ENCODE results near the gene SLC66A1.

Gene SLC66A1

GRCh38 chr1:19306941-19307340 is 5.2 kb upstream of the SLC66A1 start:
- DNase-seq = no peak

GRCh38 chr1:19307794-19308508 is 4.2 kb upstream of the SLC66A1 start:
- no peak for DNase-seq

- no peak for DNase-seq
These were observed 3.6 kb upstream of the SLC66A1 start for GRCh38 chr1:19308509-19308907.

GRCh38 chr1:19309123-19309813 is 2.9 kb upstream of the SLC66A1 start:
- no peak for DNase-seq

- no peak for DNase-seq
These were observed 2.1 kb upstream of the SLC66A1 start for GRCh38 chr1:19310061-19310460.

- no peak for DNase-seq
These were observed 1.2 kb upstream of the SLC66A1 start for GRCh38 chr1:19310720-19311502.

- DNase-seq = no peak
These were observed 609 bp upstream of the SLC66A1 start for GRCh38 chr1:19311503-19311930.

GRCh38 chr1:19312782-19313635 is 883 bp downstream of the SLC66A1 start:
- DNase-seq = no peak

- DNase-seq = no peak
These were observed 1.5 kb downstream of the SLC66A1 start for GRCh38 chr1:19313636-19313959.

GRCh38 chr1:19313961-19314882 is 2.1 kb downstream of the SLC66A1 start:
- DNase-seq = no peak

GRCh38 chr1:19315378-19316198 is 3.5 kb downstream of the SLC66A1 start:
- DNase-seq = no peak

- no peak for DNase-seq
These were observed 5.2 kb downstream of the SLC66A1 start for GRCh38 chr1:19317126-19317910.

GRCh38 chr1:19319196-19319595 is 7.1 kb downstream of the SLC66A1 start:
- no peak for DNase-seq

- no peak for DNase-seq
These were observed 8.9 kb downstream of the SLC66A1 start for GRCh38 chr1:19321071-19321470.

- no peak for DNase-seq
These were observed 10.4 kb downstream of the SLC66A1 start for GRCh38 chr1:19322481-19322880.

GRCh38 chr1:19323987-19324664 is 12.0 kb downstream of the SLC66A1 start:
- DNase-seq = no peak

GRCh38 chr1:19324665-19324990 is 12.5 kb downstream of the SLC66A1 start:
- no peak for DNase-seq

- DNase-seq = no peak
These were observed 13.3 kb downstream of the SLC66A1 start for GRCh38 chr1:19325368-19325957.
